HepG2 (cell line): ENCODE measurements around the gene GSC2. TPM values are rescaled to one million over a fixed set of nuclear protein-coding genes. Genes with fewer than 3 reads are reported as not detected.

Experiments used
- AFF4 ChIP-seq: sonication (generic); formaldehyde crosslinking; IDR thresholded peaks from 2 replicates; pipeline ENCODE4 v1.4.0; 2020; ENCODE audit warnings: missing genetic modification reagents
- CCAR2 ChIP-seq: fragments of 200-400 bp; formaldehyde crosslinking; optimal IDR thresholded peaks from 2 replicates; pipeline ENCODE3; 2018; ENCODE audit warnings: low read depth, mild to moderate bottlenecking, low read length, moderate library complexity
- CREB3 ChIP-seq: sonication (generic); formaldehyde crosslinking; IDR thresholded peaks from 2 replicates; pipeline ENCODE4 v1.5.0; 2020; ENCODE audit warnings: missing genetic modification reagents
- ESRRA ChIP-seq: sonication (generic); formaldehyde crosslinking; IDR thresholded peaks from 2 replicates; pipeline ENCODE4 v1.5.1; 2020; ENCODE audit warnings: mild to moderate bottlenecking, low read depth, missing genetic modification reagents
- FOSL2 ChIP-seq: sonication (generic); formaldehyde crosslinking; IDR thresholded peaks from 2 replicates; pipeline ENCODE4 v1.4.0; 2020; ENCODE audit warnings: missing genetic modification reagents
- FOXP4 ChIP-seq: sonication (generic); formaldehyde crosslinking; IDR thresholded peaks from 2 replicates; pipeline ENCODE4 v1.4.0; 2020; ENCODE audit warnings: missing genetic modification reagents
- HCFC1 ChIP-seq: fragments of 150-350 bp; IDR thresholded peaks from 2 replicates; pipeline ENCODE4 v1.6.1; 2014; ENCODE audit warnings: low read depth, low read length
- KLF6 ChIP-seq: IDR thresholded peaks from 2 replicates; pipeline ENCODE4 v1.8.0; 2016; ENCODE audit warnings: missing biosample characterization, missing genetic modification reagents
- MIER3 ChIP-seq: IDR thresholded peaks from 2 replicates; pipeline ENCODE4 v1.6.1; 2016; ENCODE audit warnings: missing compliant biosample characterization, borderline replicate concordance
- NONO ChIP-seq, 2 experiments: fragments of 450-650 bp in 1 of 2; sonication (generic) in 1 of 2; formaldehyde crosslinking in 1 of 2; IDR thresholded peaks in 1 of 2; conservative IDR thresholded peaks in 1 of 2; 2 replicates each; pipeline versions ENCODE4 v1.6.1 to v1.8.0; 2017 to 2022; ENCODE audit warnings: mild to moderate bottlenecking in 1 of 2, missing genetic modification reagents in 1 of 2, moderate library complexity in 1 of 2
- SATB2 ChIP-seq: sonication (generic); formaldehyde crosslinking; IDR thresholded peaks from 2 replicates; pipeline ENCODE4 v1.5.0; 2020; ENCODE audit warnings: missing genetic modification reagents
- SRSF9 ChIP-seq: fragments of 200-400 bp; formaldehyde crosslinking; IDR thresholded peaks from 2 replicates; pipeline ENCODE4 v1.6.1; 2018; ENCODE audit warnings: borderline replicate concordance, mild to moderate bottlenecking, low read depth, low read length; ENCODE audit not compliant: insufficient read depth, poor library complexity, severe bottlenecking
- TGIF2 ChIP-seq: IDR thresholded peaks from 2 replicates; pipeline ENCODE4 v1.6.1; 2016; ENCODE audit warnings: control low read depth, missing compliant biosample characterization
- ZBTB42 ChIP-seq: sonication (generic); formaldehyde crosslinking; IDR thresholded peaks from 2 replicates; pipeline ENCODE4 v1.5.0; 2020; ENCODE audit warnings: mild to moderate bottlenecking, missing genetic modification reagents
- ZNF124 ChIP-seq: sonication (generic); formaldehyde crosslinking; IDR thresholded peaks from 2 replicates; pipeline ENCODE4 v1.4.0; 2020; ENCODE audit warnings: missing genetic modification reagents
- ZNF143 ChIP-seq: sonication (generic); formaldehyde crosslinking; IDR thresholded peaks from 2 replicates; pipeline ENCODE4 v1.4.0; 2020; ENCODE audit warnings: missing genetic modification reagents
- ZNF558 ChIP-seq: sonication (generic); formaldehyde crosslinking; IDR thresholded peaks from 2 replicates; pipeline ENCODE4 v1.9.0; 2022; ENCODE audit warnings: mild to moderate bottlenecking, missing genetic modification reagents, borderline replicate concordance
- ZNF770 ChIP-seq: sonication (generic); formaldehyde crosslinking; IDR thresholded peaks from 2 replicates; pipeline ENCODE4 v1.5.0; 2020; ENCODE audit warnings: mild to moderate bottlenecking, missing genetic modification reagents
- ZNF792 ChIP-seq: IDR thresholded peaks from 2 replicates; pipeline ENCODE4 v1.6.1; 2016
- ZSCAN21 ChIP-seq: sonication (generic); formaldehyde crosslinking; IDR thresholded peaks from 2 replicates; pipeline ENCODE4 v1.8.0; 2022; ENCODE audit warnings: mild to moderate bottlenecking, missing genetic modification reagents, moderate library complexity, borderline replicate concordance
- polyA plus RNA-seq, 8 experiments: library from polyadenylated mRNA; depleted of rRNA in 3 of 8; stranded (reverse) in 7 of 8; unstranded in 1 of 8; fragments of >200 nt; fragmentation: Illumina TruSeq in 4 of 8; extraction: Trizol in 4 of 8; gene quantifications; 2 replicates each; pipeline versions ENCODE4 v1.2.1 to v1.2.3, GENCODE V29; 2011 to 2016; ENCODE audit warnings: low read depth in 4 of 8, missing spikeins in 1 of 8, mixed read lengths in 1 of 8; ENCODE audit not compliant: insufficient read depth in 1 of 8
- total RNA-seq, 5 experiments: library from RNA; depleted of rRNA; stranded (reverse); fragments of >200 nt; fragmentation: Illumina TruSeq; extraction: Trizol; gene quantifications; 2 replicates each; pipeline ENCODE4 v1.2.3, GENCODE V29; 2016; ENCODE audit warnings: low read depth in 1 of 5

Gene GSC2
- total and polyA plus RNA-seq, 2 of the 13 experiments (the other 11 are each of a cell fraction or from before 2014, with no cell fraction given), result not detected

- TF ChIP-seq FOXP4 (CRISPR knock-in tag), result no peak
- no peak for TF ChIP-seq AFF4 (CRISPR knock-in tag)
- peak; percentile 36; the same call in 1 of the 2 replicates for TF ChIP-seq SATB2 (CRISPR knock-in tag)
- no peak for TF ChIP-seq NONO (IDR thresholded peaks at IDR 0.05)
- no peak for TF ChIP-seq NONO (CRISPR knock-in tag; conservative IDR thresholded peaks at IDR 0.05)
- 0 out of 2 replicates have a peak, but pooled peaks have one; percentile 16 for TF ChIP-seq ZNF770 (CRISPR knock-in tag)
- TF ChIP-seq HCFC1, result no peak
- TF ChIP-seq ZNF143 (CRISPR knock-in tag), result no peak
- no peak for TF ChIP-seq SRSF9
- TF ChIP-seq MIER3 (CRISPR knock-in tag), result no peak
- no peak for TF ChIP-seq TGIF2
- no peak for TF ChIP-seq ZNF124 (CRISPR knock-in tag)
- no peak for TF ChIP-seq ZBTB42 (CRISPR knock-in tag)
- TF ChIP-seq ZSCAN21, result no peak
- no peak for TF ChIP-seq FOSL2 (CRISPR knock-in tag)
- TF ChIP-seq CREB3, result peak; percentile 27; the same call in 1 of the 2 replicates
- no peak for TF ChIP-seq ESRRA (CRISPR knock-in tag)
- no peak for TF ChIP-seq ZNF558
- no peak for TF ChIP-seq ZNF792
- TF ChIP-seq KLF6 (CRISPR knock-in tag), result no peak
- no peak for TF ChIP-seq CCAR2
These were observed 27.3 kb upstream of the GSC2 start (continued) for GRCh38 chr22:19177164-19178064.
